H1 (cell line): ENCODE results near the gene RIN1. TPM values are rescaled to one million over a fixed set of nuclear protein-coding genes. Genes with fewer than 3 reads are reported as not detected.

Source experiments
- CTCF ChIA-PET: fragments of 300-600 bp; sonication (Branson Sonifier 250); formaldehyde crosslinking; loops from one replicate; lab custom pipeline; 2021; ENCODE audit not compliant: partially characterized antibody; lab: Charles Lee
- POLR2A ChIA-PET: fragments of 300-600 bp; sonication (Branson Sonifier 250); formaldehyde crosslinking; loops from one replicate; lab custom pipeline; 2021; ENCODE audit warnings: inconsistent platforms; ENCODE audit not compliant: partially characterized antibody; lab: Charles Lee
- DNase-seq, 2 experiments: peaks; one replicate each; pipeline versions ENCODE4 v3.0.0 to v3.0.0-alpha.2; 2010 to 2022; ENCODE audit warnings: low spot score in 2 of 2, low read depth in 1 of 2, mixed read lengths in 1 of 2
- FAIRE-seq: peaks from 2 replicates; lab custom pipeline; 2011; peaks lifted over from hg19 to GRCh38; lab: Jason Lieb, UNC
- H2AFZ ChIP-seq: 2 replicates; pipeline ENCODE4 v1.8.1; 2012; ENCODE audit warnings: low read length, inconsistent platforms
- H2AK5ac ChIP-seq: 2 replicates; pipeline ENCODE4 v1.6.1; 2013; ENCODE audit warnings: low read depth, low read length
- H2BK120ac ChIP-seq: replicated peaks from 2 replicates; pipeline ENCODE3; 2013; ENCODE audit warnings: low read depth, low read length, inconsistent platforms
- H2BK12ac ChIP-seq: 2 replicates; pipeline ENCODE4 v1.6.1; 2013; ENCODE audit warnings: low read depth, low read length
- H2BK15ac ChIP-seq: 2 replicates; pipeline ENCODE4 v1.6.1; 2013; ENCODE audit warnings: low read length
- H2BK20ac ChIP-seq: 2 replicates; pipeline ENCODE4 v1.6.1; 2013; ENCODE audit warnings: low read length
- H2BK5ac ChIP-seq: 2 replicates; pipeline ENCODE4 v1.6.1; 2013; ENCODE audit warnings: low read depth, low read length
- H3K14ac ChIP-seq: 2 replicates; pipeline ENCODE4 v1.6.1; 2013; ENCODE audit warnings: inconsistent platforms; ENCODE audit not compliant: insufficient read length
- H3K18ac ChIP-seq: 2 replicates; pipeline ENCODE4 v1.6.1; 2013; ENCODE audit warnings: low read length; ENCODE audit errors: extremely low read depth
- H3K23ac ChIP-seq: 2 replicates; pipeline ENCODE4 v1.6.1; 2013; ENCODE audit warnings: inconsistent platforms; ENCODE audit not compliant: insufficient read length
- H3K23me2 ChIP-seq: 2 replicates; pipeline ENCODE4 v1.6.1; 2013; ENCODE audit warnings: low read depth, low read length
- H3K27ac ChIP-seq: 2 replicates; pipeline ENCODE4 v1.6.1; 2011; ENCODE audit warnings: low read depth, low read length, inconsistent platforms
- H3K27me3 ChIP-seq, 4 experiments: replicated peaks in 1 of 4; 1 replicate in 1 of 4; 2 replicates in 3 of 4; pipeline versions ENCODE4 v1.6.1 to v1.8.1; 2011 to 2013; ENCODE audit warnings: low read length in 3 of 4, mild to moderate bottlenecking in 3 of 4, inconsistent platforms in 2 of 4, mixed read lengths in 2 of 4, moderate library complexity in 1 of 4; ENCODE audit not compliant: control insufficient read depth in 3 of 4, insufficient read depth in 3 of 4; ENCODE audit errors: extremely low read depth in 1 of 4
- H3K36me3 ChIP-seq, 4 experiments: 2 replicates each; pipeline versions ENCODE4 v1.6.1 to v1.8.1; 2011 to 2013; ENCODE audit warnings: mild to moderate bottlenecking in 4 of 4, low read length in 3 of 4, moderate library complexity in 2 of 4, control low read depth in 1 of 4, inconsistent platforms in 1 of 4; ENCODE audit not compliant: insufficient read depth in 4 of 4, control insufficient read depth in 2 of 4
- H3K4ac ChIP-seq: replicated peaks from 2 replicates; pipeline ENCODE3; 2013; ENCODE audit warnings: low read length, low read depth, mixed read lengths, inconsistent platforms; ENCODE audit not compliant: insufficient read length
- H3K4me1 ChIP-seq, 4 experiments: replicated peaks in 1 of 4; 1 replicate in 1 of 4; 2 replicates in 3 of 4; pipeline versions ENCODE4 v1.6.1 to v1.8.1; 2011 to 2013; ENCODE audit warnings: low read length in 3 of 4, inconsistent platforms in 2 of 4, mixed read lengths in 1 of 4; ENCODE audit not compliant: insufficient read depth in 4 of 4, control insufficient read depth in 3 of 4
- H3K4me2 ChIP-seq, 2 experiments: 2 replicates each; pipeline versions ENCODE4 v1.6.1 to v1.8.1; 2011 to 2013; ENCODE audit warnings: low read depth in 2 of 2, low read length in 2 of 2, control low read depth in 1 of 2, inconsistent platforms in 1 of 2, mild to moderate bottlenecking in 1 of 2; ENCODE audit not compliant: insufficient read depth in 1 of 2
- H3K4me3 ChIP-seq, 4 experiments: fragments of 200-600, 300-600 bp in 1 of 4; sonication (generic), shearing (Covaris generic), sonication (Bioruptor Twin) in 1 of 4; 2 replicates each; pipeline versions ENCODE4 v1.5.1 to v1.8.1; 2011 to 2016; ENCODE audit warnings: low read length in 4 of 4, low read depth in 3 of 4, control low read depth in 2 of 4, inconsistent platforms in 2 of 4, mild to moderate bottlenecking in 2 of 4, mixed read lengths in 1 of 4, moderate library complexity in 1 of 4; ENCODE audit not compliant: insufficient read depth in 2 of 4; ENCODE audit errors: extremely low read depth in 1 of 4
- H3K56ac ChIP-seq: replicated peaks from 2 replicates; pipeline ENCODE3; 2013; ENCODE audit warnings: low read depth, mild to moderate bottlenecking, mixed read lengths, low read length, inconsistent platforms; ENCODE audit not compliant: insufficient read length
- H3K79me1 ChIP-seq: 2 replicates; pipeline ENCODE4 v1.6.1; 2013; ENCODE audit warnings: low read depth, low read length, control low read depth
- H3K79me2 ChIP-seq, 2 experiments: 2 replicates each; pipeline versions ENCODE4 v1.6.1 to v1.8.1; 2012 to 2013; ENCODE audit warnings: low read length in 2 of 2, mild to moderate bottlenecking in 2 of 2, inconsistent platforms in 1 of 2; ENCODE audit not compliant: insufficient read depth in 2 of 2, control insufficient read depth in 1 of 2
- H3K9ac ChIP-seq, 4 experiments: replicated peaks in 1 of 4; 1 replicate in 1 of 4; 2 replicates in 3 of 4; pipeline versions ENCODE4 v1.6.1 to v1.8.1; 2011 to 2013; ENCODE audit warnings: low read depth in 3 of 4, low read length in 3 of 4, control low read depth in 2 of 4, mild to moderate bottlenecking in 2 of 4, moderate library complexity in 2 of 4, inconsistent platforms in 1 of 4; ENCODE audit errors: extremely low read depth in 1 of 4
- H3K9me3 ChIP-seq, 2 experiments: 2 replicates each; pipeline versions ENCODE4 v1.6.1 to v1.8.1; 2012 to 2013; ENCODE audit warnings: mild to moderate bottlenecking in 2 of 2, moderate library complexity in 2 of 2, control low read depth in 1 of 2, inconsistent platforms in 1 of 2, low read depth in 1 of 2, low read length in 1 of 2, mixed read lengths in 1 of 2; ENCODE audit not compliant: insufficient read depth in 2 of 2
- H4K20me1 ChIP-seq, 2 experiments: replicated peaks in 1 of 2; 2 replicates each; pipeline versions ENCODE3 to v1.8.1; 2011 to 2013; ENCODE audit warnings: inconsistent platforms in 2 of 2, low read length in 2 of 2, mild to moderate bottlenecking in 1 of 2; ENCODE audit not compliant: insufficient read depth in 2 of 2, control insufficient read depth in 1 of 2
- H4K5ac ChIP-seq: 2 replicates; pipeline ENCODE4 v1.6.1; 2013; ENCODE audit warnings: low read length, low read depth, mixed read lengths, inconsistent platforms; ENCODE audit not compliant: insufficient read length
- H4K8ac ChIP-seq: 2 replicates; pipeline ENCODE4 v1.8.0; 2013; ENCODE audit warnings: mild to moderate bottlenecking, moderate library complexity, low read length, inconsistent platforms; ENCODE audit not compliant: insufficient read depth; ENCODE audit errors: extremely low read depth
- H4K91ac ChIP-seq: replicated peaks from 2 replicates; pipeline ENCODE3; 2013; ENCODE audit warnings: low read length, mixed read lengths, inconsistent platforms; ENCODE audit not compliant: insufficient read length
- CHD1 ChIP-seq: IDR thresholded peaks from 2 replicates; pipeline ENCODE4 v1.6.1; 2012; ENCODE audit warnings: low read depth, low read length, improper control_type of control experiment
- CHD2 ChIP-seq: IDR thresholded peaks from 2 replicates; pipeline ENCODE4 v1.6.1; 2012; ENCODE audit warnings: low read length, improper control_type of control experiment
- EZH2 ChIP-seq: fragments of 200-600 bp; sonication (generic); IDR thresholded peaks from 2 replicates; pipeline ENCODE4 v1.7.1; 2012; ENCODE audit warnings: low read depth, mild to moderate bottlenecking, moderate library complexity, low read length, inconsistent platforms; ENCODE audit not compliant: severe bottlenecking
- FOSL1 ChIP-seq: IDR thresholded peaks from 2 replicates; pipeline ENCODE4 v1.6.1; 2011; ENCODE audit warnings: mild to moderate bottlenecking, low read depth, low read length, moderate library complexity; ENCODE audit not compliant: insufficient read depth
- JUN ChIP-seq: IDR thresholded peaks from 2 replicates; pipeline ENCODE4 v1.6.1; 2011; ENCODE audit warnings: low read depth, mild to moderate bottlenecking, improper control_type of control experiment, low read length
- KDM1A ChIP-seq: fragments of 200-600, 300-600 bp; sonication (generic); IDR thresholded peaks from 2 replicates; pipeline ENCODE4 v1.7.1; 2016; ENCODE audit warnings: mild to moderate bottlenecking, low read length, borderline replicate concordance
- KDM5A ChIP-seq: fragments of 200-600 bp; IDR thresholded peaks from 2 replicates; pipeline ENCODE4 v1.7.1; 2012; ENCODE audit warnings: mild to moderate bottlenecking, low read length, inconsistent platforms, mixed read lengths
- SP1 ChIP-seq: IDR thresholded peaks from 2 replicates; pipeline ENCODE4 v1.6.1; 2011; ENCODE audit warnings: low read depth, low read length
- TCF12 ChIP-seq: IDR thresholded peaks from 2 replicates; pipeline ENCODE4 v1.6.1; 2011; ENCODE audit warnings: low read depth, mild to moderate bottlenecking, low read length
- WGBS, 2 experiments: shearing (Covaris generic) in 1 of 2; methylation state at CpG; one replicate each; pipeline versions ENCODE4 v1.1.6 to v1.1.7; 2013 to 2015; ENCODE audit warnings: low lambda C conversion rate in 2 of 2, mixed read lengths in 2 of 2, inconsistent platforms in 1 of 2, low coverage in 1 of 2, missing lambda C conversion rate in 1 of 2; ENCODE audit not compliant: insufficient replicate concordance in 2 of 2, insufficient coverage in 1 of 2, insufficient read length in 1 of 2; ENCODE audit errors: extremely low coverage in 1 of 2, missing lambda C conversion rate in 1 of 2; 5-methylcytosine and 5-hydroxymethylcytosine counted together
- polyA plus RNA-seq, 7 experiments: library from polyadenylated mRNA; depleted of rRNA in 3 of 7; stranded (reverse) in 5 of 7; unstranded in 2 of 7; fragments of >200 nt in 5 of 7; fragments of 200-250 nt in 2 of 7; gene quantifications; 1 replicate in 5 of 7; 2 replicates in 1 of 7; 4 replicates in 1 of 7; pipeline versions ENCODE4 v1.2.1 to v1.2.3, GENCODE V29; 2011 to 2013; ENCODE audit warnings: missing spikeins in 2 of 7, mixed read lengths in 2 of 7
- total RNA-seq: library from RNA; stranded (reverse); fragmentation: NEBNext Ultra II Directional; extraction: Animal tissue kit (Norgen Biotek cat#: 25700); gene quantifications from 2 replicates; pipeline ENCODE4 v1.2.1, GENCODE V29; 2021
- TF ChIP-seq, protein P1 (sequence below): IDR thresholded peaks from 2 replicates; pipeline ENCODE4 v1.6.1; 2012; ENCODE audit warnings: low read length, inconsistent platforms
- TF ChIP-seq, protein P2 (sequence below): IDR thresholded peaks from 2 replicates; pipeline ENCODE4 v1.6.1; 2012; ENCODE audit warnings: inconsistent platforms

RIN1 gene
- total and polyA plus RNA-seq, 2 of the 8 experiments (the other 6 are each of a cell fraction or from before 2014, with no cell fraction given) = 2.5 to 5.4 TPM

DNA sequence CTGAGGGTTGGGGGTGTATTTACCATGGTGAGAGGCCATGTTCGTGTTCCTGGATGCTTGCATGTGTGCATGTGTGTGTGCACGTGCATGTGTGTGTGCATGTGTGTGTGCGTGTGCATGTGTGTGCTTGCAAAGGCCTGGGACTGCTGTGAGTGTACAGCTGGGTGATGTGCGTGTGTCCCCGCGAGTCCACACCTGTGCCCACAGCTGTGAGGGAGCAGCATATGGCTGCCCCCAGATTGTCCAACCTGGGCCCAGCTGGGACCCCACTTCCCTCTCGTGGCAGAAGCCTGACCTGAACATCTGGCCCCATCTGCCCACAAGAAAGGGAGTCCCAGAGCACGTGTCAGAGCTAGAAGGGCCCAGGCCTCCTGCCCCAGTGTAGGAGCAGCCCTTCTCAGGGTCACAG is 11.0 kb downstream of the RIN1 start:
- H3K79me1 ChIP-seq = no peaks in the 10 kb centered on the region
- no peak for FAIRE-seq
- POLR2A ChIA-PET = interaction anchor here (1.2 to 2.2 kb wide), 2 partner anchors 12 to 14 kb away, joined by 3 to 6 read pairs; no protein-coding TSS in a partner anchor
- no peaks in the 10 kb centered on the region for H3K36me3 ChIP-seq
- H3K9ac ChIP-seq = no peak overlapping the region
- no peak overlapping the region for H3K4me2 ChIP-seq
- no peak overlapping the region for H4K5ac ChIP-seq
- no peak overlapping the region for H3K27ac ChIP-seq
- H2BK12ac ChIP-seq = peak overlapping the region; percentile 89; the same call in 1 of the 2 replicates
- no peaks in the 10 kb centered on the region for H3K9me3 ChIP-seq
- H4K20me1 ChIP-seq = no peaks in the 10 kb centered on the region
- TF ChIP-seq CHD1 (no peak), KDM5A (no peak), TCF12 (no peak), SP1 (no peak), CHD2 (no peak), JUN (no peak), FOSL1 (no peak), KDM1A (no peak), EZH2 (no peak)
- TF ChIP-seq, protein P1, sequence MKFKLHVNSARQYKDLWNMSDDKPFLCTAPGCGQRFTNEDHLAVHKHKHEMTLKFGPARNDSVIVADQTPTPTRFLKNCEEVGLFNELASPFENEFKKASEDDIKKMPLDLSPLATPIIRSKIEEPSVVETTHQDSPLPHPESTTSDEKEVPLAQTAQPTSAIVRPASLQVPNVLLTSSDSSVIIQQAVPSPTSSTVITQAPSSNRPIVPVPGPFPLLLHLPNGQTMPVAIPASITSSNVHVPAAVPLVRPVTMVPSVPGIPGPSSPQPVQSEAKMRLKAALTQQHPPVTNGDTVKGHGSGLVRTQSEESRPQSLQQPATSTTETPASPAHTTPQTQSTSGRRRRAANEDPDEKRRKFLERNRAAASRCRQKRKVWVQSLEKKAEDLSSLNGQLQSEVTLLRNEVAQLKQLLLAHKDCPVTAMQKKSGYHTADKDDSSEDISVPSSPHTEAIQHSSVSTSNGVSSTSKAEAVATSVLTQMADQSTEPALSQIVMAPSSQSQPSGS = no peak
- TF ChIP-seq, protein P2, sequence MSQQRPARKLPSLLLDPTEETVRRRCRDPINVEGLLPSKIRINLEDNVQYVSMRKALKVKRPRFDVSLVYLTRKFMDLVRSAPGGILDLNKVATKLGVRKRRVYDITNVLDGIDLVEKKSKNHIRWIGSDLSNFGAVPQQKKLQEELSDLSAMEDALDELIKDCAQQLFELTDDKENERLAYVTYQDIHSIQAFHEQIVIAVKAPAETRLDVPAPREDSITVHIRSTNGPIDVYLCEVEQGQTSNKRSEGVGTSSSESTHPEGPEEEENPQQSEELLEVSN = no peak
- H2BK120ac ChIP-seq = no peak overlapping the region
- no peak overlapping the region for H3K56ac ChIP-seq
- 95% methylated on average over 8 of the region's 8 CpGs; no CpG with 5 or more reads in 1 of the 2 experiments for WGBS, 2 experiments
- DNase-seq = no peak
- CTCF ChIA-PET = interaction anchor here (4.0 kb wide), 1 partner anchor 12 kb away, joined by 73 read pairs; no protein-coding TSS in a partner anchor
- no peaks in the 10 kb centered on the region for H3K79me2 ChIP-seq
- H2AK5ac ChIP-seq = no peak overlapping the region
- H3K4ac ChIP-seq = no peak overlapping the region
- peak overlapping the region; percentile 94; the same call in 1 of the 2 replicates for H3K18ac ChIP-seq
- no peak overlapping the region for H3K4me3 ChIP-seq
- peak overlapping the region; percentile 0 for H4K91ac ChIP-seq
- H3K23me2 ChIP-seq = peaks cover 3% of the 10 kb centered on the region; the same call in 1 of the 2 replicates
- H3K14ac ChIP-seq = no peak overlapping the region
- no peak overlapping the region for H2AFZ ChIP-seq
- peaks cover 5 to 13% (median 8%) of the 10 kb centered on the region in 4 experiments; a peak in 6 of 7 replicates for H3K4me1 ChIP-seq
- no peak overlapping the region for H3K23ac ChIP-seq
- H4K8ac ChIP-seq = no peak overlapping the region
- peak overlapping the region; percentile 76 for H2BK5ac ChIP-seq
- peaks cover 0 to 7% (median 6%) of the 10 kb centered on the region in 4 experiments; a peak in 3 of 7 replicates for H3K27me3 ChIP-seq
- H2BK15ac ChIP-seq = peak overlapping the region; percentile 100
- H2BK20ac ChIP-seq = peak overlapping the region; percentile 99; the same call in 1 of the 2 replicates
